ENCODE measurements around the gene OARD1.

- TF ChIP-seq YY1 (IDR thresholded peaks at IDR 0.05; ENCODE audit: insufficient read depth, insufficient read length) (no peak), SUZ12 (IDR thresholded peaks at IDR 0.05; ENCODE audit: extremely low read depth, insufficient read depth, insufficient read length) (no peak), ZNF274 (IDR thresholded peaks at IDR 0.05; ENCODE audit: low read depth, low read length) (no peak)
These were observed 21.6 kb downstream of the OARD1 start for GRCh38 chr6:41050536-41050935.
